PFSK-1 (cell line): ENCODE data around the gene EEF1AKMT3.

ENCODE experiments used
- SIN3A ChIP-seq: IDR thresholded peaks from 2 replicates; pipeline ENCODE4 v1.6.1; 2012; ENCODE audit warnings: mild to moderate bottlenecking, low read length, moderate library complexity, borderline replicate concordance; ENCODE audit not compliant: insufficient read depth
- TAF1 ChIP-seq: IDR thresholded peaks from 2 replicates; pipeline ENCODE4 v1.6.1; 2012; ENCODE audit warnings: low read length, control low read depth, borderline replicate concordance; ENCODE audit not compliant: insufficient read depth

- TF ChIP-seq TAF1: no peak
- TF ChIP-seq SIN3A: no peak
Observed at GRCh38 chr12:57740656-57741412, 31.6 kb upstream of the EEF1AKMT3 start.
